Embryonic facial prominence (tissue), 1 donor: ENCODE measurements around the gene BMPR1A.

ENCODE experiments used
- DNase-seq: peaks from one replicate; pipeline ENCODE4 v3.0.0-alpha.2; 2016; ENCODE audit errors: extremely low spot score

Gene BMPR1A

GRCh38 chr10:86756511-86757112 is at the start of gene BMPR1A:
Gene BMPR1A, plus strand, starts transcription at chr10:86756619. Its CDS starts 119,400 bp downstream, at chr10:86876019.
- DNase-seq: peak; percentile 85

GRCh38 chr10:86706977-86707376 is 49.4 kb upstream of the BMPR1A start:
- no peak for DNase-seq

GRCh38 chr10:86707505-86707904 is 48.9 kb upstream of the BMPR1A start:
- DNase-seq: no peak

GRCh38 chr10:86708068-86708782 is 48.2 kb upstream of the BMPR1A start:
- DNase-seq: no peak

GRCh38 chr10:86708783-86709380 is 47.5 kb upstream of the BMPR1A start:
- DNase-seq: no peak

- DNase-seq: no peak
Measured at GRCh38 chr10:86709396-86710185, 46.8 kb upstream of the BMPR1A start.

- DNase-seq: peak; percentile 78
Measured at GRCh38 chr10:86710987-86711512, 45.4 kb upstream of the BMPR1A start.

GRCh38 chr10:86711513-86712316 is 44.7 kb upstream of the BMPR1A start:
- DNase-seq: no peak

- no peak for DNase-seq
Measured at GRCh38 chr10:86712317-86712707, 44.1 kb upstream of the BMPR1A start.

GRCh38 chr10:86715156-86715795 is 41.1 kb upstream of the BMPR1A start:
- no peak for DNase-seq

GRCh38 chr10:86715836-86716235 is 40.6 kb upstream of the BMPR1A start:
- no peak for DNase-seq

- no peak for DNase-seq
Measured at GRCh38 chr10:86716466-86716865, 40.0 kb upstream of the BMPR1A start.

GRCh38 chr10:86718556-86718955 is 37.9 kb upstream of the BMPR1A start:
- DNase-seq: no peak

- no peak for DNase-seq
Measured at GRCh38 chr10:86721232-86721631, 35.2 kb upstream of the BMPR1A start.

GRCh38 chr10:86723009-86723408 is 33.4 kb upstream of the BMPR1A start:
- DNase-seq: no peak

- DNase-seq: no peak
Measured at GRCh38 chr10:86724445-86724844, 32.0 kb upstream of the BMPR1A start.

- DNase-seq: no peak
Measured at GRCh38 chr10:86725980-86726676, 30.3 kb upstream of the BMPR1A start.

- DNase-seq: no peak
Measured at GRCh38 chr10:86726677-86726999, 29.8 kb upstream of the BMPR1A start.

GRCh38 chr10:86727470-86727869 is 28.9 kb upstream of the BMPR1A start:
- DNase-seq: no peak

GRCh38 chr10:86728056-86728455 is 28.4 kb upstream of the BMPR1A start:
- no peak for DNase-seq
